HCT116 (cell line): ENCODE results near the gene GGTLC3. TPM values are rescaled to one million over a fixed set of nuclear protein-coding genes. Genes with fewer than 3 reads are reported as not detected.
"Not testable (repeated sequence)": the region's sequence is repeated elsewhere in the genome, so short reads cannot be mapped to it uniquely, and the experiment has no call there.

Experiments used
- ATAC-seq: fragments of 200-7000 bp; cut with Tn5 transposase; 2 replicates; pipeline ENCODE4 v1.9.1; 2020; ENCODE audit warnings: mild to moderate bottlenecking, moderate library complexity
- BruUV-seq: library from RNA; stranded (reverse); fragments of 400-500 nt; replicated peaks from 2 replicates; lab custom pipeline; 2021; lab: Mats Ljungman, UMichigan
- CTCF ChIA-PET: fragments of 300-600 bp; sonication (Branson Sonifier 250); formaldehyde crosslinking; loops from one replicate; lab custom pipeline; 2021; ENCODE audit warnings: antibody characterized with exemption; lab: Charles Lee
- POLR2A ChIA-PET: fragments of 300-600, 350-600 bp; sonication (Branson Sonifier 250); formaldehyde crosslinking; loops from one replicate; lab custom pipeline; 2021; ENCODE audit warnings: antibody characterized with exemption; lab: Charles Lee
- RAD21 ChIA-PET, 2 experiments: fragments of 300-600 bp; sonication (Branson Sonifier 250); formaldehyde crosslinking; loops; one replicate each; lab custom pipeline; 2023; ENCODE audit warnings: low total read pairs in 2 of 2; ENCODE audit not compliant: uncharacterized antibody in 2 of 2, unreplicated experiment in 2 of 2, low non-redundant PET in 1 of 2; lab: Charles Lee
- DNase-seq: peaks from one replicate; pipeline ENCODE4 v3.0.0-alpha.2; 2010; ENCODE audit warnings: low read depth, low spot score
- H2AFZ ChIP-seq: fragments of 200-600 bp; shearing (Covaris generic), sonication (generic); 2 replicates; pipeline ENCODE4 v1.6.1; 2017; ENCODE audit warnings: low read depth, mixed run types, mixed read lengths, antibody characterized with exemption, low read length; ENCODE audit not compliant: poor library complexity, severe bottlenecking
- H3K27ac ChIP-seq: 2 replicates; pipeline ENCODE4 v1.5.1; 2012; ENCODE audit warnings: low read depth, low read length
- H3K27me3 ChIP-seq: fragments of 200-600 bp; sonication (generic); 2 replicates; pipeline ENCODE4 v1.6.1; 2016; ENCODE audit warnings: mixed run types, low read length, mixed read lengths; ENCODE audit not compliant: insufficient read depth
- H3K36me3 ChIP-seq, 2 experiments: fragments of 200-500 bp in 1 of 2; fragments of 200-600 bp in 1 of 2; sonication (Bioruptor generic) in 1 of 2; sonication (generic) in 1 of 2; 2 replicates each; pipeline versions ENCODE4 v1.5.1 to v1.6.1; 2014 to 2016; ENCODE audit warnings: low read length in 2 of 2, inconsistent platforms in 1 of 2, mixed read lengths in 1 of 2, mixed run types in 1 of 2; ENCODE audit not compliant: insufficient read depth in 2 of 2, control insufficient read depth in 1 of 2
- H3K4me1 ChIP-seq, 2 experiments: fragments of 200-600 bp in 1 of 2; sonication (generic) in 1 of 2; 2 replicates each; pipeline versions ENCODE4 v1.5.1 to v1.6.1; 2012 to 2017; ENCODE audit warnings: low read length in 2 of 2, inconsistent platforms in 1 of 2, mild to moderate bottlenecking in 1 of 2, mixed read lengths in 1 of 2, mixed run types in 1 of 2, moderate library complexity in 1 of 2; ENCODE audit not compliant: insufficient read depth in 2 of 2, control insufficient read depth in 1 of 2
- H3K4me2 ChIP-seq: fragments of 200-600 bp; sonication (generic); 2 replicates; pipeline ENCODE4 v1.6.1; 2017; ENCODE audit warnings: mixed run types, low read length, mixed read lengths
- H3K4me3 ChIP-seq, 2 experiments: fragments of 200-600 bp in 1 of 2; sonication (generic) in 1 of 2; replicated peaks in 1 of 2; 2 replicates each; pipeline ENCODE4 v1.5.1; 2011 to 2016; ENCODE audit warnings: low read length in 2 of 2, control low read depth in 1 of 2, low read depth in 1 of 2, mild to moderate bottlenecking in 1 of 2, mixed read lengths in 1 of 2, mixed run types in 1 of 2
- H3K79me2 ChIP-seq: fragments of 200-600 bp; sonication (generic); 2 replicates; pipeline ENCODE4 v1.6.1; 2017; ENCODE audit warnings: mild to moderate bottlenecking, mixed run types, low read length, moderate library complexity, mixed read lengths; ENCODE audit not compliant: insufficient read depth
- H3K9ac ChIP-seq: fragments of 200-600 bp; sonication (generic); 2 replicates; pipeline ENCODE4 v1.6.1; 2016; ENCODE audit warnings: low read length, mixed read lengths
- H3K9me2 ChIP-seq: fragments of 200-600 bp; sonication (generic), shearing (Covaris generic); 2 replicates; pipeline ENCODE4 v1.6.1; 2017; ENCODE audit warnings: mixed run types, mild to moderate bottlenecking, moderate library complexity; ENCODE audit not compliant: insufficient read depth
- H3K9me3 ChIP-seq, 2 experiments: fragments of 200-500 bp in 1 of 2; fragments of 200-600 bp in 1 of 2; sonication (Bioruptor generic) in 1 of 2; sonication (generic) in 1 of 2; 2 replicates each; pipeline ENCODE4 v1.6.1; 2014 to 2017; ENCODE audit warnings: low read length in 2 of 2, mixed read lengths in 2 of 2, inconsistent platforms in 1 of 2, low read depth in 1 of 2, mild to moderate bottlenecking in 1 of 2, mixed run types in 1 of 2, moderate library complexity in 1 of 2; ENCODE audit not compliant: control insufficient read depth in 1 of 2, insufficient read depth in 1 of 2
- H4K20me1 ChIP-seq: fragments of 200-600 bp; sonication (generic), shearing (Covaris generic); 2 replicates; pipeline ENCODE4 v1.6.1; 2017; ENCODE audit warnings: mixed run types, mild to moderate bottlenecking, moderate library complexity; ENCODE audit not compliant: insufficient read depth
- intact Hi-C: fragments of 100-400 bp; cut with micrococcal nuclease; formaldehyde crosslinking; loops from 2 replicates; pipeline ENCODE4 v1.10.0; 2022
- total RNA-seq: library from RNA; stranded (reverse); gene quantifications from one replicate; pipeline ENCODE4 v1.2.1, GENCODE V29; 2021; ENCODE audit not compliant: unreplicated experiment

Gene GGTLC3
- total RNA-seq, 1 experiment from 2014 or later: not detected

GRCh38 chr22:18554280-18555256 is 36.6 kb upstream of the GGTLC3 start:
- 0 out of 2 replicates have a peak, but pooled peaks have one; percentile 10 for ATAC-seq
- intact Hi-C loops: not testable (repeated sequence)

DNA sequence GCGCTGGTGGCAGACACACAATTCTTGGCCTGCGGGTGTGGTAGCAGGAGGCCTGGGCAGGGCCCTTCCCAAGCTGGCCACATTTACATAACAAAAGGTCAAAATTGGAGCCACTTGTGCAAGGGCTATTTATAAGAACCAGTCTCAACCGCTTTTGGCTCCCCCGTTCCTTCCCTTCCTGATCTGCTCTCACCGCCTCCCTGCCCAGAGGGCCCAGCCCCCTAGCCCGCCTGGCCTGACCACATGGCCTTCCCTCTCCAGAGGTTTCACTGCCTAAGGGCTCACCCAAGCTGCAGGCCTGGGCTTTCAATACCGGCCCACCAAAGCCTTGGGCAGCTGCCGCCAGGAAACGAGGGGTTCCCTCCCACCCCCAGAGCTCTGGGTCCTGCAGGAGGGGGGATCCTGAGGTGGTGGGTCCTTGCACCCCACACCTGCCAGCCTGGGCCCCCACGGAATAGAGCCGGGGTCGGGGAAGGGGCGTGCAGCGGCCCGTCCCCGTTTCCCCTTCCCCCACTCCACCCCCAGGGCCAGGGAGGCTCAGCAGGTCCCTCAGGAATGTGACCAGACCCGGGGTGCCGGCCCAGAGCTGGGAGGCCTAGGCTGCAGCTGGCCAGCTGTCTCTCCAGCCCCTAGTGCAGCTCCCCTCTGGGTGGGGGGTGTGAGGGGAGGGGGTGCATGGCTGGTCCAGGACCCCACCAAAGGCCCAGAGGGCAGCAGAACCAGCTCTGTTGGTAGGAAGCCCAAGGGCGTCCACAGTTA is 35.1 kb upstream of the GGTLC3 start:
- ATAC-seq, CTCF ChIA-PET, H2AFZ ChIP-seq, DNase-seq, H3K4me1 ChIP-seq, H3K9me2 ChIP-seq, H3K4me3 ChIP-seq, H3K9me3 ChIP-seq, H4K20me1 ChIP-seq, H3K4me2 ChIP-seq, POLR2A ChIA-PET, H3K36me3 ChIP-seq, H3K9ac ChIP-seq, H3K27me3 ChIP-seq, H3K79me2 ChIP-seq, RAD21 ChIA-PET, BruUV-seq, H3K27ac ChIP-seq, intact Hi-C loops: not testable (repeated sequence)

More at GRCh38 chr22:18554280-18555256, 36.6 kb upstream of the GGTLC3 start:
- H3K36me3 ChIP-seq, H3K4me3 ChIP-seq, H3K4me2 ChIP-seq, H3K79me2 ChIP-seq, H3K9ac ChIP-seq, RAD21 ChIA-PET, H3K9me3 ChIP-seq, POLR2A ChIA-PET, H3K27ac ChIP-seq, DNase-seq, H3K9me2 ChIP-seq, BruUV-seq, H3K4me1 ChIP-seq, H2AFZ ChIP-seq, H3K27me3 ChIP-seq, H4K20me1 ChIP-seq, CTCF ChIA-PET: not testable (repeated sequence)

- H2AFZ ChIP-seq, H3K36me3 ChIP-seq, H3K4me3 ChIP-seq, POLR2A ChIA-PET, DNase-seq, RAD21 ChIA-PET, H3K4me2 ChIP-seq, H4K20me1 ChIP-seq, H3K4me1 ChIP-seq, BruUV-seq, ATAC-seq, CTCF ChIA-PET, intact Hi-C loops, H3K27me3 ChIP-seq, H3K9ac ChIP-seq, H3K9me3 ChIP-seq, H3K9me2 ChIP-seq, H3K79me2 ChIP-seq, H3K27ac ChIP-seq: not testable (repeated sequence)
These were observed 33.1 kb upstream of the GGTLC3 start for GRCh38 chr22:18551046-18551445.

GRCh38 chr22:18549458-18550179 is 31.7 kb upstream of the GGTLC3 start:
- H3K9me3 ChIP-seq, H3K4me2 ChIP-seq, H3K9me2 ChIP-seq, H4K20me1 ChIP-seq, CTCF ChIA-PET, ATAC-seq, POLR2A ChIA-PET, H3K9ac ChIP-seq, H3K27ac ChIP-seq, RAD21 ChIA-PET, H3K4me1 ChIP-seq, DNase-seq, BruUV-seq, H2AFZ ChIP-seq, H3K4me3 ChIP-seq, H3K36me3 ChIP-seq, intact Hi-C loops, H3K27me3 ChIP-seq, H3K79me2 ChIP-seq: not testable (repeated sequence)
